H1 (cell line): ENCODE results near the gene RXRA. TPM values are rescaled to one million over a fixed set of nuclear protein-coding genes. Genes with fewer than 3 reads are reported as not detected.

Source experiments
- CBX8 ChIP-seq: fragments of 300-800, 300-1000 bp; sonication (generic); IDR thresholded peaks from 2 replicates; pipeline ENCODE4 v1.7.1; 2016; ENCODE audit warnings: low read depth, low read length, borderline replicate concordance
- CHD2 ChIP-seq: IDR thresholded peaks from 2 replicates; pipeline ENCODE4 v1.6.1; 2012; ENCODE audit warnings: low read length, improper control_type of control experiment
- CHD7 ChIP-seq: fragments of 300-600 bp; sonication (generic); IDR thresholded peaks from 2 replicates; pipeline ENCODE4 v1.7.1; 2012; ENCODE audit warnings: low read length, moderate library complexity, mild to moderate bottlenecking, inconsistent platforms; ENCODE audit not compliant: insufficient replicate concordance
- MAFK ChIP-seq: IDR thresholded peaks from 2 replicates; pipeline ENCODE4 v1.6.1; 2012; ENCODE audit warnings: low read depth, mild to moderate bottlenecking, improper control_type of control experiment, low read length
- NANOG ChIP-seq: IDR thresholded peaks from 2 replicates; pipeline ENCODE4 v1.6.1; 2011; ENCODE audit warnings: low read length, low read depth, mild to moderate bottlenecking, inconsistent platforms; ENCODE audit not compliant: insufficient read depth, poor library complexity, severe bottlenecking
- PHF8 ChIP-seq: fragments of 200-600 bp; sonication (generic); conservative IDR thresholded peaks from 2 replicates; pipeline ENCODE4 v1.7.1; 2012; ENCODE audit warnings: low read depth, mild to moderate bottlenecking, inconsistent platforms, low read length, moderate library complexity
- POLR2A ChIP-seq, 2 experiments: IDR thresholded peaks; 1 replicate in 1 of 2; 2 replicates in 1 of 2; pipeline ENCODE4 v1.6.1; 2011; ENCODE audit warnings: low read depth in 2 of 2, low read length in 2 of 2, mild to moderate bottlenecking in 2 of 2; ENCODE audit errors: control extremely low read depth in 1 of 2
- RNF2 ChIP-seq: fragments of 200-900, 300-1000 bp; sonication (generic); IDR thresholded peaks from 2 replicates; pipeline ENCODE4 v1.7.1; 2016; ENCODE audit warnings: borderline replicate concordance, low read depth, mild to moderate bottlenecking, antibody characterized with exemption, low read length; ENCODE audit not compliant: poor library complexity, severe bottlenecking; ENCODE audit errors: missing control alignments
- SIX5 ChIP-seq: IDR thresholded peaks from 2 replicates; pipeline ENCODE4 v1.6.1; 2011; ENCODE audit warnings: mild to moderate bottlenecking, low read depth, low read length
- SP4 ChIP-seq: IDR thresholded peaks from 2 replicates; pipeline ENCODE4 v1.6.1; 2012; ENCODE audit warnings: low read length, inconsistent platforms
- polyA plus RNA-seq, 7 experiments: library from polyadenylated mRNA; depleted of rRNA in 3 of 7; stranded (reverse) in 5 of 7; unstranded in 2 of 7; fragments of >200 nt in 5 of 7; fragments of 200-250 nt in 2 of 7; gene quantifications; 1 replicate in 5 of 7; 2 replicates in 1 of 7; 4 replicates in 1 of 7; pipeline versions ENCODE4 v1.2.1 to v1.2.3, GENCODE V29; 2011 to 2013; ENCODE audit warnings: missing spikeins in 2 of 7, mixed read lengths in 2 of 7
- total RNA-seq: library from RNA; stranded (reverse); fragmentation: NEBNext Ultra II Directional; extraction: Animal tissue kit (Norgen Biotek cat#: 25700); gene quantifications from 2 replicates; pipeline ENCODE4 v1.2.1, GENCODE V29; 2021

The RXRA gene
- total and polyA plus RNA-seq, 2 of the 8 experiments (the other 6 are each of a cell fraction or from before 2014, with no cell fraction given), result 9.8 to 29.4 TPM

DNA sequence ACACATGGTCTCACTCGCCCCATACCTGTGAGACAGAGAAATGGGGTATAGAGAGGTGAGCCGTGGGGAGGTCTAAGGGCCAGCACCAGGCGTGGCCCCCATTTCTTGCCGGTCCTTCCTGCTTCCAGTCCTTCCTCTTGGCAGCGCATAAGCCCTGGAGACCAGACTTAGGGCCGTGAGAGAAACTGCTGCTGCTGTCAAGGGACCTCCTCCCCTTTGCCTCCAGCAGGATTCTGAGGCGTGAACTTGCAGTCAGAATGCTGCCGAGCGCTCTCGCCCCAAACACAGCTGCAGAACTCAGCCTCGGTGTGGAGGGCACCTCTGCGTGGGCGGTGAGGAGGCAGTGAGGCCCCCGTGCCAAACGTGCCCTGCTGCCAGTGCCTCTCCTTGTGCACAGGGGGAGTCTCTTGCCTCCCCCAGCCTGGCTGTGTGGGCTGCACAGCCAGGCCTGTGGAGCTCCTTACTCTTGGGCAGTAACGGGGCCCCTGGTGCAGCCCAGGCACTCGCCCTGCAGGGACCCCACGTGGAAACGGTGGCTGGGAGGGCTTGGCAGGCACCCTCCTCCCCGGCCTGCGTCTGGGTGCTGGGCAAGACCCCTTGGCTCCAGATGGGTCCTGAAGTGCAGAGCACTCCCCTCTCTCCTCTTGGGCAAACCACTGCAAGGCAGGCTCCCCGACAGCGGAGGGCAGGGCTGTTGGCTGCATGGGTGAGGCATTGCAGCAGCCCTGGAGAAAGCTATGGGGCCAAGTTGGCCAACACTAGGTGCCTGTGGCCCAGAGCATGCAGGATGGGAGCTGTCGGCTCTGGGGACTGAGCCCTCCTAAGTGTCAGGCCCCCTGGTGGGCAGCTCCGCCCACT, 85.4 kb downstream of the RXRA start (continued):
- no peak for TF ChIP-seq CHD7
- no peak for TF ChIP-seq RNF2
- TF ChIP-seq PHF8, result no peak
- no peak for TF ChIP-seq CBX8
- no peak for TF ChIP-seq POLR2A (IDR thresholded peaks at IDR 0.05; ENCODE audit: control extremely low read depth in 1 of 2, low read depth in 2 of 2, low read length in 2 of 2)
- no peak for TF ChIP-seq CHD2
- no peak for TF ChIP-seq SP4
- TF ChIP-seq SIX5, result no peak
- TF ChIP-seq NANOG, result no peak
- no peak for TF ChIP-seq MAFK
